Measurements from ENCODE around the gene LRRC4B. TPM values are rescaled to one million over a fixed set of nuclear protein-coding genes. Genes with fewer than 3 reads are reported as not detected.

Gene LRRC4B
- total RNA-seq, 1 experiment from 2014 or later: not detected

DNA sequence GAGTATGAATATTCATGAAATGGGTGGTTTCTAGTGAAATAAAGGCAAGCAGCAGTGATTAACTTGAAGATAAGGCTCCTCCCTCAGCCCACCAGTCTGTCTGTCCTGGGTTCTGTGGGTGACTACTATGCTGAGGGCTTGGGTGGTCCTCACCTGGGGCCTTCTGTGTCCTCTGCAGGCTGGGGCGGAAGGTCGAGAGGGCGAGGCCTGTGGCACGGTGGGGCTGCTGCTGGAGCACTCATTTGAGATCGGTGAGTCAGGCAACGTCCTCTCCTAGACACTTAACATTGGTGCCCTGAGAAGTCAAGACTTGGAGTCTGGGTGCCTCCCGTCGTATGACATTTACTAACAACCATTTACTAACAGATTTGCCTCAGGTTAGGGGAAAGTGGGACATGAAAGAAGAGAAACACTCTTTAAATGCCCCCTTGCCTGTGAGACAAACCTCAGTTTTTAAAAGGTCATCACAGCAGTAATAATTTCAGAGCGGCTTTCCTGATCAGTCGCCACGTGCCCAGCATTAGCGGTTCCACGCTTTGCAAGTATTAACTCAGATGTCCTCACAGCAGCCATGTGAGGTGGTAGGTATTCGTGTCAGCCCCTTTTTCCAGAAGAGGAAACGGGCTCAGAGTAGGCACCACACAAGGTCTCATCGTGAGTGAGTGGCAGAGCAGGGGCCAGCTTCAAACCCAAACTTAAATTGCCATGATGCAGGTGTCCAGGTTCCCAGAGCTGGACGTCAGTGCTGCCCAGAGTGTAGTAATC lies 90.3 kb downstream of the LRRC4B start:
- intact Hi-C loops (cut with micrococcal nuclease; ENCODE audit: unreplicated experiment): no loop called here
- no peak for TF ChIP-seq CTCF (IDR thresholded peaks at IDR 0.05; ENCODE audit: unreplicated experiment)
- Mint-ChIP-seq H3K4me3 (ENCODE audit: low read depth, unreplicated experiment) (peak overlapping the region; percentile 100), H3K36me3 (ENCODE audit: insufficient read depth, unreplicated experiment) (peaks cover 60% of the 10 kb centered on the region), H3K4me1 (ENCODE audit: low read depth, unreplicated experiment) (peaks cover 10% of the 10 kb centered on the region), H3K9me3 (ENCODE audit: low read depth, unreplicated experiment) (no peaks in the 10 kb centered on the region), H3K27ac (ENCODE audit: unreplicated experiment) (peak overlapping the region; percentile 85), H3K27me3 (ENCODE audit: unreplicated experiment) (peaks cover 18% of the 10 kb centered on the region)
- BruUV-seq (replicated peaks): no TSS peak
- CTCF ChIA-PET: interaction anchor here (1.6 kb wide), 1 partner anchor 109 kb away, joined by 4 read pairs; no protein-coding TSS in a partner anchor
- DNase-seq: no peak

DNA sequence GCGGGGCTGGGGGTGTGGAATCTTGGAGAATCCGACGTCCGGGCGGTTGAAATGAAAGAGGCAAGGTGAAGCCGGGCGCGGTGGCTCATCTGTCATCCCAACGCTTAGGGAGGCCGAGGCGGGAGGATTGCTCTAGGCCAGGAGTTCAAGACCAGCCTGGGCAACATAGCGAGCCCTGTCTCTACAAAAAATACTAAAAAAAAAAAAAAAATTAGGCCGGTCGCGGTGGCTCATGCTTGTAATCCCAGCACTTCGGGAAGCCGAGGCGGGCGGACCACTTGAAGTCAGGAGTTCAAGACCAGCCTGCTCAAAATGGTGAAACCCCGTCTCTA lies 91.4 kb downstream of the LRRC4B start:
- Mint-ChIP-seq H3K27ac (ENCODE audit: unreplicated experiment) (peak overlapping the region; percentile 85), H3K4me3 (ENCODE audit: low read depth, unreplicated experiment) (peak overlapping the region; percentile 100), H3K27me3 (ENCODE audit: unreplicated experiment) (peaks cover 18% of the 10 kb centered on the region), H3K36me3 (ENCODE audit: insufficient read depth, unreplicated experiment) (peaks cover 52% of the 10 kb centered on the region), H3K9me3 (ENCODE audit: low read depth, unreplicated experiment) (no peaks in the 10 kb centered on the region), H3K4me1 (ENCODE audit: low read depth, unreplicated experiment) (peaks cover 10% of the 10 kb centered on the region)
- DNase-seq: no peak
- intact Hi-C loops (cut with micrococcal nuclease; ENCODE audit: unreplicated experiment): no loop called here
- no peak for TF ChIP-seq CTCF (IDR thresholded peaks at IDR 0.05; ENCODE audit: unreplicated experiment)
- BruUV-seq (replicated peaks): TSS peak; percentile 72
- CTCF ChIA-PET: interaction anchor here (0.7 kb wide), 1 partner anchor 168 kb away, joined by 7 read pairs; no protein-coding TSS in a partner anchor

- no TSS peak for BruUV-seq (replicated peaks)
- CTCF ChIA-PET: no interaction called here
- DNase-seq: peak; percentile 99
- H3K4me1 Mint-ChIP-seq (ENCODE audit: low read depth, unreplicated experiment): peaks cover 10% of the 10 kb centered on the region
- H3K4me3 Mint-ChIP-seq (ENCODE audit: low read depth, unreplicated experiment): peak within 1 kb of the TSS; percentile 100
- TF ChIP-seq CTCF (IDR thresholded peaks at IDR 0.05; ENCODE audit: unreplicated experiment): no peak
- intact Hi-C loops (cut with micrococcal nuclease; ENCODE audit: unreplicated experiment): no loop called here
- H3K27me3 Mint-ChIP-seq (ENCODE audit: unreplicated experiment): peaks cover 18% of the 10 kb centered on the region
- H3K27ac Mint-ChIP-seq (ENCODE audit: unreplicated experiment): peak within 1 kb of the TSS; percentile 85
- no peaks in the 10 kb centered on the region for H3K9me3 Mint-ChIP-seq (ENCODE audit: low read depth, unreplicated experiment)
- H3K36me3 Mint-ChIP-seq (ENCODE audit: insufficient read depth, unreplicated experiment): peaks cover 52% of the 10 kb centered on the region
These were observed 91.9 kb downstream of the LRRC4B start, which contains the start of the genes EMC10 and GARIN5A for GRCh38 chr19:50476224-50476906. EMC10 (plus strand) TSS chr19:50476507; CDS start chr19:50476545, 38 bp downstream. GARIN5A (minus strand) TSS chr19:50476848; CDS start chr19:50476388, 460 bp downstream.

GRCh38 chr19:50475736-50476223 lies 92.5 kb downstream of the LRRC4B start:
- Mint-ChIP-seq H3K9me3 (ENCODE audit: low read depth, unreplicated experiment) (no peaks in the 10 kb centered on the region), H3K36me3 (ENCODE audit: insufficient read depth, unreplicated experiment) (peaks cover 47% of the 10 kb centered on the region), H3K27ac (ENCODE audit: unreplicated experiment) (peak overlapping the region; percentile 85), H3K4me3 (ENCODE audit: low read depth, unreplicated experiment) (peak overlapping the region; percentile 100), H3K27me3 (ENCODE audit: unreplicated experiment) (peaks cover 18% of the 10 kb centered on the region), H3K4me1 (ENCODE audit: low read depth, unreplicated experiment) (peaks cover 10% of the 10 kb centered on the region)
- intact Hi-C loops (cut with micrococcal nuclease; ENCODE audit: unreplicated experiment): no loop called here
- BruUV-seq (replicated peaks): no TSS peak
- no peak for DNase-seq
- TF ChIP-seq CTCF (IDR thresholded peaks at IDR 0.05; ENCODE audit: unreplicated experiment): no peak
- CTCF ChIA-PET: no interaction called here

Measured in Calu3 (cell line).